H9 (cell line): Measurements from ENCODE around the gene MTOR. TPM values are rescaled to one million over a fixed set of nuclear protein-coding genes. Genes with fewer than 3 reads are reported as not detected.

Source experiments
- DNase-seq: peaks from one replicate; pipeline ENCODE4 v3.0.0-alpha.2; 2017
- H2AFZ ChIP-seq: one replicate; pipeline ENCODE4 v1.6.1; 2013; ENCODE audit warnings: mild to moderate bottlenecking, low read length, control low read depth, moderate library complexity
- H2AK5ac ChIP-seq: 2 replicates; pipeline ENCODE4 v1.6.1; 2013; ENCODE audit warnings: low read length, control low read depth, mixed read lengths; ENCODE audit not compliant: insufficient read length
- H2BK120ac ChIP-seq: one replicate; pipeline ENCODE4 v1.6.1; 2013; ENCODE audit warnings: low read depth, mild to moderate bottlenecking, low read length, control low read depth, inconsistent platforms; ENCODE audit not compliant: poor library complexity, severe bottlenecking
- H2BK12ac ChIP-seq: 2 replicates; pipeline ENCODE4 v1.6.1; 2013; ENCODE audit warnings: low read length, control low read depth, mixed read lengths, low read depth; ENCODE audit not compliant: insufficient read length
- H2BK15ac ChIP-seq: 2 replicates; pipeline ENCODE4 v1.6.1; 2013; ENCODE audit warnings: low read depth, low read length, control low read depth
- H2BK20ac ChIP-seq: one replicate; pipeline ENCODE4 v1.6.1; 2013; ENCODE audit warnings: low read depth, mild to moderate bottlenecking, low read length, control low read depth, inconsistent platforms; ENCODE audit not compliant: poor library complexity, severe bottlenecking
- H2BK5ac ChIP-seq: 2 replicates; pipeline ENCODE4 v1.6.1; 2013; ENCODE audit warnings: low read length, control low read depth, mixed read lengths; ENCODE audit not compliant: insufficient read length
- H3K14ac ChIP-seq: 2 replicates; pipeline ENCODE4 v1.6.1; 2013; ENCODE audit warnings: low read length, control low read depth; ENCODE audit not compliant: insufficient read depth
- H3K18ac ChIP-seq: 2 replicates; pipeline ENCODE4 v1.6.1; 2013; ENCODE audit warnings: low read depth, mild to moderate bottlenecking, mixed read lengths, low read length, control low read depth; ENCODE audit not compliant: insufficient read length
- H3K23ac ChIP-seq: 2 replicates; pipeline ENCODE4 v1.6.1; 2013; ENCODE audit warnings: low read length, control low read depth, mixed read lengths, low read depth; ENCODE audit not compliant: insufficient read length
- H3K23me2 ChIP-seq: 2 replicates; pipeline ENCODE4 v1.6.1; 2013; ENCODE audit warnings: low read depth, mild to moderate bottlenecking, mixed read lengths, low read length, control low read depth; ENCODE audit not compliant: insufficient read length, poor library complexity, severe bottlenecking
- H3K27ac ChIP-seq: 2 replicates; pipeline ENCODE4 v1.5.1; 2013; ENCODE audit warnings: low read length, control low read depth, mixed read lengths, low read depth; ENCODE audit not compliant: insufficient read length
- H3K27me3 ChIP-seq: 2 replicates; pipeline ENCODE4 v1.6.1; 2013; ENCODE audit warnings: low read length, control low read depth, inconsistent platforms; ENCODE audit not compliant: insufficient read depth
- H3K4ac ChIP-seq: 2 replicates; pipeline ENCODE4 v1.6.1; 2013; ENCODE audit warnings: low read depth, mild to moderate bottlenecking, control low read depth, inconsistent platforms, low read length, moderate library complexity
- H3K4me1 ChIP-seq: 2 replicates; pipeline ENCODE4 v1.6.1; 2013; ENCODE audit warnings: low read length, control low read depth, inconsistent platforms; ENCODE audit not compliant: insufficient read depth
- H3K4me2 ChIP-seq: 2 replicates; pipeline ENCODE4 v1.6.1; 2013; ENCODE audit warnings: low read length, control low read depth, mixed read lengths; ENCODE audit not compliant: insufficient read length, insufficient read depth
- H3K56ac ChIP-seq: 2 replicates; pipeline ENCODE4 v1.6.1; 2013; ENCODE audit warnings: low read depth, mild to moderate bottlenecking, mixed read lengths, low read length, control low read depth; ENCODE audit not compliant: insufficient read length
- H3K79me1 ChIP-seq: 2 replicates; pipeline ENCODE4 v1.6.1; 2013; ENCODE audit warnings: low read depth, mild to moderate bottlenecking, moderate library complexity, low read length, control low read depth, inconsistent platforms; ENCODE audit not compliant: insufficient read depth, poor library complexity, severe bottlenecking
- H3K79me2 ChIP-seq: 2 replicates; pipeline ENCODE4 v1.6.1; 2013; ENCODE audit warnings: low read length, control low read depth, inconsistent platforms; ENCODE audit not compliant: insufficient read depth
- H3K9ac ChIP-seq: 2 replicates; pipeline ENCODE4 v1.6.1; 2013; ENCODE audit warnings: low read length, control low read depth, mixed read lengths; ENCODE audit not compliant: insufficient read length; ENCODE audit errors: extremely low read depth
- H3K9me3 ChIP-seq: one replicate; pipeline ENCODE4 v1.6.1; 2013; ENCODE audit warnings: low read depth, low read length, inconsistent platforms; ENCODE audit not compliant: control insufficient read depth
- H3T11ph ChIP-seq: one replicate; pipeline ENCODE4 v1.6.1; 2013; ENCODE audit warnings: mild to moderate bottlenecking, low read length, control low read depth, inconsistent platforms
- H4K20me1 ChIP-seq: one replicate; pipeline ENCODE4 v1.6.1; 2013; ENCODE audit not compliant: control insufficient read depth, insufficient read length, insufficient read depth
- H4K5ac ChIP-seq: 2 replicates; pipeline ENCODE4 v1.6.1; 2013; ENCODE audit warnings: low read depth, mild to moderate bottlenecking, mixed read lengths, low read length, control low read depth; ENCODE audit not compliant: insufficient read length
- H4K8ac ChIP-seq: replicated peaks from 2 replicates; pipeline ENCODE4 v1.6.1; 2013; ENCODE audit warnings: low read length, control low read depth, mixed read lengths, low read depth; ENCODE audit not compliant: insufficient read length
- H4K91ac ChIP-seq: 2 replicates; pipeline ENCODE4 v1.6.1; 2013; ENCODE audit warnings: low read depth, mild to moderate bottlenecking, moderate library complexity, mixed read lengths, low read length, control low read depth; ENCODE audit not compliant: insufficient read length
- H3K27ac Mint-ChIP-seq, 3 experiments: 2 replicates in 2 of 3; 3 replicates in 1 of 3; pipeline ENCODE4 v1.8.0; 2020 to 2021; ENCODE audit warnings: mixed read lengths in 3 of 3, mild to moderate bottlenecking in 1 of 3, moderate library complexity in 1 of 3
- H3K27me3 Mint-ChIP-seq: 2 replicates; pipeline ENCODE4 v1.8.0; 2021; ENCODE audit warnings: low read depth, mild to moderate bottlenecking, moderate library complexity, mixed read lengths
- H3K36me3 Mint-ChIP-seq, 3 experiments: 2 replicates in 2 of 3; 3 replicates in 1 of 3; pipeline ENCODE4 v1.8.0; 2020 to 2021; ENCODE audit warnings: low read depth in 3 of 3, mixed read lengths in 3 of 3; ENCODE audit not compliant: insufficient read depth in 1 of 3
- H3K4me1 Mint-ChIP-seq, 2 experiments: 2 replicates each; pipeline ENCODE4 v1.8.0; 2020; ENCODE audit warnings: mixed read lengths in 2 of 2
- H3K4me3 Mint-ChIP-seq, 2 experiments: 2 replicates in 1 of 2; 3 replicates in 1 of 2; pipeline ENCODE4 v1.8.0; 2020 to 2021; ENCODE audit warnings: mild to moderate bottlenecking in 2 of 2, mixed read lengths in 2 of 2, moderate library complexity in 1 of 2
- H3K9me3 Mint-ChIP-seq, 2 experiments: 2 replicates in 1 of 2; 3 replicates in 1 of 2; pipeline ENCODE4 v1.8.0; 2020; ENCODE audit warnings: mild to moderate bottlenecking in 2 of 2, mixed read lengths in 2 of 2, moderate library complexity in 1 of 2
- WGBS: extraction: QIAGEN DNeasy Blood & Tissue Kit; methylation state at CpG from one replicate; pipeline ENCODE4 v1.1.7; 2013; ENCODE audit warnings: missing lambda C conversion rate, low lambda C conversion rate, mixed read lengths; ENCODE audit not compliant: insufficient read length; ENCODE audit errors: extremely low coverage; 5-methylcytosine and 5-hydroxymethylcytosine counted together
- total RNA-seq: library from RNA; stranded (reverse); gene quantifications from 2 replicates; pipeline ENCODE4 v1.2.1, GENCODE V29; 2021
- TF ChIP-seq, protein P1 (sequence below): fragments of 200-600 bp; sonication (generic); conservative IDR thresholded peaks from 3 replicates; pipeline ENCODE4 v1.8.0; 2021; ENCODE audit warnings: antibody characterized with exemption, mild to moderate bottlenecking

The MTOR gene
- total RNA-seq, 1 experiment from 2014 or later = 67.5 TPM

DNA sequence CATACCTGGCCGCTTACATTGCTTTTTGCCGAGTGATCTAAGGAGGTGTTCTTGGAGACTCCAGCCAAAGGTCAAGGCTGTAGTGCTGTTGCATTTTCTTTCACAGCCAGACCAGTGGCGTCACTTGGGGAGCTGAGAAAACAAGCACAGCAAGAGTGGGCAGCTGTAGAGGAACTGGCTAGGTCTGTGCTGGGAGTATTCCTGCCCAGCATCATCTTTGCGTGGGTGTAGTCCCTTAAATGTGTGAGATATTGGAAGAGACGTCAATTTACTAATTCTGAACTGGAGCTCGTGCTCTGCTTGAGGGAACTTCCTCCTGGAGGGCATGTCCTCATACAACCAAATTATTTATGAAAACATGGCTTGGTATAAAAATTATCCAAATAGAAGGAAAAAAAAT is 20.8 kb upstream of the MTOR start:
- Histone ChIP-seq H3K79me2 (peaks cover 2% of the 10 kb centered on the region; the same call in 1 of the 2 replicates), H2AK5ac (no peak overlapping the region), H3K79me1 (peaks cover 5% of the 10 kb centered on the region), H3K4me2 (no peak overlapping the region), H3K9ac (no peak overlapping the region), H3K4ac (no peak overlapping the region), H2BK5ac (no peak overlapping the region), H2BK120ac (no peak overlapping the region), H2BK20ac (no peak overlapping the region), H3K9me3 (no peaks in the 10 kb centered on the region), H3K56ac (no peak overlapping the region), H3K23ac (no peak overlapping the region), H3K18ac (no peak overlapping the region), H3K4me1 (peaks cover 17% of the 10 kb centered on the region; the same call in 1 of the 2 replicates), H2AFZ (no peak overlapping the region), H2BK12ac (no peak overlapping the region), H2BK15ac (no peak overlapping the region), H4K20me1 (no peaks in the 10 kb centered on the region), H4K5ac (no peak overlapping the region), H3T11ph (no peak overlapping the region), H4K8ac (no peak overlapping the region), H3K14ac (no peak overlapping the region), H3K27ac (no peak overlapping the region), H3K23me2 (no peaks in the 10 kb centered on the region), H4K91ac (no peak overlapping the region), H3K27me3 (no peaks in the 10 kb centered on the region)
- TF ChIP-seq, protein P1, sequence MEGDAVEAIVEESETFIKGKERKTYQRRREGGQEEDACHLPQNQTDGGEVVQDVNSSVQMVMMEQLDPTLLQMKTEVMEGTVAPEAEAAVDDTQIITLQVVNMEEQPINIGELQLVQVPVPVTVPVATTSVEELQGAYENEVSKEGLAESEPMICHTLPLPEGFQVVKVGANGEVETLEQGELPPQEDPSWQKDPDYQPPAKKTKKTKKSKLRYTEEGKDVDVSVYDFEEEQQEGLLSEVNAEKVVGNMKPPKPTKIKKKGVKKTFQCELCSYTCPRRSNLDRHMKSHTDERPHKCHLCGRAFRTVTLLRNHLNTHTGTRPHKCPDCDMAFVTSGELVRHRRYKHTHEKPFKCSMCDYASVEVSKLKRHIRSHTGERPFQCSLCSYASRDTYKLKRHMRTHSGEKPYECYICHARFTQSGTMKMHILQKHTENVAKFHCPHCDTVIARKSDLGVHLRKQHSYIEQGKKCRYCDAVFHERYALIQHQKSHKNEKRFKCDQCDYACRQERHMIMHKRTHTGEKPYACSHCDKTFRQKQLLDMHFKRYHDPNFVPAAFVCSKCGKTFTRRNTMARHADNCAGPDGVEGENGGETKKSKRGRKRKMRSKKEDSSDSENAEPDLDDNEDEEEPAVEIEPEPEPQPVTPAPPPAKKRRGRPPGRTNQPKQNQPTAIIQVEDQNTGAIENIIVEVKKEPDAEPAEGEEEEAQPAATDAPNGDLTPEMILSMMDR = no peak
- no peak overlapping the region; a peak in 1 of 7 replicates for H3K27ac Mint-ChIP-seq
- no peaks in the 10 kb centered on the region for H3K27me3 Mint-ChIP-seq
- peaks cover 41 to 43% of the 10 kb centered on the region in 2 experiments for H3K4me1 Mint-ChIP-seq
- peaks cover 23 to 53% (median 30%) of the 10 kb centered on the region in 3 experiments; a peak in 6 of 7 replicates for H3K36me3 Mint-ChIP-seq
- no peak overlapping the region for H3K4me3 Mint-ChIP-seq
- H3K9me3 Mint-ChIP-seq = no peaks in the 10 kb centered on the region
- no CpG with 5 or more reads among the region's 6 CpGs for WGBS
- no peak for DNase-seq
